ENCODE data around the gene HGFAC.

GRCh38 chr4:3483471-3483921 lies 41.7 kb downstream of the HGFAC start:
- TF ChIP-seq POLR2AphosphoS5 (IDR thresholded peaks at IDR 0.05; ENCODE audit: borderline replicate concordance, low read depth, low read length), result no peak
- no peak for TF ChIP-seq EZH2 (IDR thresholded peaks at IDR 0.05)

Measured in SK-N-MC (cell line).